HepG2 (cell line): ENCODE results near the gene CHST11. TPM values are rescaled to one million over a fixed set of nuclear protein-coding genes. Genes with fewer than 3 reads are reported as not detected.

Source experiments
- ATAC-seq: fragments of 200-7000 bp; cut with Tn5 transposase; 3 replicates; pipeline ENCODE4 v1.9.1; 2020; ENCODE audit warnings: mild to moderate bottlenecking, moderate library complexity
- BruUV-seq: library from RNA; stranded (reverse); fragments of 400-500 nt; replicated peaks from 2 replicates; lab custom pipeline; 2021; lab: Mats Ljungman, UMichigan
- CTCF ChIA-PET: fragments of 300-600 bp; formaldehyde crosslinking; extraction: SDS; loops from one replicate; lab custom pipeline; 2021; ENCODE audit warnings: low total read pairs, inconsistent platforms, low intra/inter-chr PET ratio; lab: Yijun Ruan, JAX
- POLR2A ChIA-PET: fragments of 350-600 bp; sonication (Branson Sonifier 250); formaldehyde crosslinking; loops from one replicate; lab custom pipeline; 2020; ENCODE audit warnings: antibody characterized with exemption, inconsistent platforms; lab: Yijun Ruan, JAX
- DNase-seq: peaks from one replicate; pipeline ENCODE4 v3.0.0-alpha.2; 2015; ENCODE audit warnings: low spot score
- FAIRE-seq: peaks from 3 replicates; lab custom pipeline; 2011; peaks lifted over from hg19 to GRCh38; lab: Jason Lieb, UNC
- H2AFZ ChIP-seq: one replicate; pipeline ENCODE4 v1.6.1; 2011; ENCODE audit warnings: low read length, inconsistent platforms
- H3K27ac ChIP-seq: fragments of 300-600 bp; 3 replicates; pipeline ENCODE4 v1.8.0; 2011; ENCODE audit warnings: mixed run types, mild to moderate bottlenecking, mixed read lengths, low read length, inconsistent platforms; ENCODE audit not compliant: insufficient read depth; ENCODE audit errors: extremely low read length
- H3K27me3 ChIP-seq, 2 experiments: fragments of 200-600 bp in 1 of 2; 2 replicates in 1 of 2; 3 replicates in 1 of 2; pipeline versions ENCODE4 v1.6.0 to v1.8.0; 2011; ENCODE audit warnings: low read length in 2 of 2, mild to moderate bottlenecking in 2 of 2, moderate library complexity in 2 of 2, inconsistent platforms in 1 of 2; ENCODE audit not compliant: insufficient read depth in 2 of 2, control insufficient read depth in 1 of 2
- H3K36me3 ChIP-seq, 2 experiments: fragments of 200-600 bp in 1 of 2; replicated peaks in 1 of 2; 2 replicates in 1 of 2; 3 replicates in 1 of 2; pipeline versions ENCODE4 v1.5.1 to v1.8.0; 2011; ENCODE audit warnings: low read length in 2 of 2, inconsistent platforms in 1 of 2; ENCODE audit not compliant: insufficient read depth in 2 of 2, control insufficient read depth in 1 of 2
- H3K4me1 ChIP-seq: 2 replicates; pipeline ENCODE4 v1.5.1; 2012; ENCODE audit warnings: low read length, inconsistent platforms; ENCODE audit not compliant: insufficient read depth
- H3K4me2 ChIP-seq: 2 replicates; pipeline ENCODE4 v1.6.0; 2011; ENCODE audit warnings: low read depth, low read length, inconsistent platforms
- H3K4me3 ChIP-seq, 3 experiments: fragments of 200-600 bp in 1 of 3; sonication (generic), shearing (Covaris generic) in 1 of 3; replicated peaks in 1 of 3; 2 replicates each; pipeline ENCODE4 v1.5.1; 2011 to 2016; ENCODE audit warnings: low read length in 3 of 3, inconsistent platforms in 2 of 3, low read depth in 2 of 3, mild to moderate bottlenecking in 2 of 3, control low read depth in 1 of 3, mixed read lengths in 1 of 3; ENCODE audit not compliant: insufficient read depth in 1 of 3
- H3K79me2 ChIP-seq: one replicate; pipeline ENCODE4 v1.6.1; 2011; ENCODE audit warnings: low read length, inconsistent platforms; ENCODE audit not compliant: insufficient read depth
- H3K9ac ChIP-seq: 2 replicates; pipeline ENCODE4 v1.6.0; 2011; ENCODE audit warnings: mild to moderate bottlenecking, low read depth, low read length, inconsistent platforms; ENCODE audit not compliant: insufficient read depth
- H3K9me3 ChIP-seq: 2 replicates; pipeline ENCODE4 v1.5.1; 2012; ENCODE audit warnings: mild to moderate bottlenecking, low read length
- H4K20me1 ChIP-seq: 2 replicates; pipeline ENCODE4 v1.6.0; 2011; ENCODE audit warnings: inconsistent platforms, mild to moderate bottlenecking, low read length, moderate library complexity; ENCODE audit not compliant: insufficient read depth
- BCL6 ChIP-seq: IDR thresholded peaks from 2 replicates; pipeline ENCODE4 v1.6.1; 2016; ENCODE audit warnings: missing genetic modification reagents, missing compliant biosample characterization
- CBX1 ChIP-seq: IDR thresholded peaks from one replicate; pipeline ENCODE4 v1.6.1; 2016; ENCODE audit warnings: antibody characterized with exemption, low read depth
- MAFG ChIP-seq: sonication (generic); formaldehyde crosslinking; IDR thresholded peaks from 2 replicates; pipeline ENCODE4 v1.5.1; 2020; ENCODE audit warnings: mild to moderate bottlenecking, missing genetic modification reagents
- NR1H2 ChIP-seq: sonication (generic); formaldehyde crosslinking; IDR thresholded peaks from 2 replicates; pipeline ENCODE4 v1.8.1; 2022; ENCODE audit warnings: low read depth, missing genetic modification reagents, borderline replicate concordance
- SNAI1 ChIP-seq: sonication (generic); formaldehyde crosslinking; IDR thresholded peaks from 2 replicates; pipeline ENCODE4 v1.5.0; 2020; ENCODE audit warnings: mild to moderate bottlenecking, missing genetic modification reagents, borderline replicate concordance
- TGIF2 ChIP-seq: IDR thresholded peaks from 2 replicates; pipeline ENCODE4 v1.6.1; 2016; ENCODE audit warnings: control low read depth, missing compliant biosample characterization
- ZNF124 ChIP-seq: sonication (generic); formaldehyde crosslinking; IDR thresholded peaks from 2 replicates; pipeline ENCODE4 v1.4.0; 2020; ENCODE audit warnings: missing genetic modification reagents
- ZNF264 ChIP-seq: sonication (generic); formaldehyde crosslinking; IDR thresholded peaks from 2 replicates; pipeline ENCODE4 v1.4.0; 2020; ENCODE audit warnings: missing genetic modification reagents
- ZNF7 ChIP-seq: IDR thresholded peaks from 2 replicates; pipeline ENCODE4 v1.6.1; 2016; ENCODE audit warnings: missing biosample characterization, missing genetic modification reagents
- WGBS: methylation state at CpG from one replicate; pipeline ENCODE4 v1.1.6; 2017; ENCODE audit warnings: low lambda C conversion rate; 5-methylcytosine and 5-hydroxymethylcytosine counted together
- in situ Hi-C: cut with HindIII; loops from 2 replicates; pipeline ENCODE4 v1.10.0; 2017; ENCODE audit warnings: low pct_unique_long_range_greater_than_20kb; ENCODE audit not compliant: extremely low pct_ligation_motif_present
- intact Hi-C: fragments of 100-400 bp; cut with micrococcal nuclease; formaldehyde crosslinking; loops from one replicate; pipeline ENCODE4 v1.10.0; 2022; ENCODE audit not compliant: unreplicated experiment
- polyA plus RNA-seq, 8 experiments: library from polyadenylated mRNA; depleted of rRNA in 3 of 8; stranded (reverse) in 7 of 8; unstranded in 1 of 8; fragments of >200 nt; fragmentation: Illumina TruSeq in 4 of 8; extraction: Trizol in 4 of 8; gene quantifications; 2 replicates each; pipeline versions ENCODE4 v1.2.1 to v1.2.3, GENCODE V29; 2011 to 2016; ENCODE audit warnings: low read depth in 4 of 8, missing spikeins in 1 of 8, mixed read lengths in 1 of 8; ENCODE audit not compliant: insufficient read depth in 1 of 8
- total RNA-seq, 5 experiments: library from RNA; depleted of rRNA; stranded (reverse); fragments of >200 nt; fragmentation: Illumina TruSeq; extraction: Trizol; gene quantifications; 2 replicates each; pipeline ENCODE4 v1.2.3, GENCODE V29; 2016; ENCODE audit warnings: low read depth in 1 of 5

CHST11 gene
- total and polyA plus RNA-seq, 2 of the 13 experiments (the other 11 are each of a cell fraction or from before 2014, with no cell fraction given): 0.15 TPM; not detected in 1

DNA sequence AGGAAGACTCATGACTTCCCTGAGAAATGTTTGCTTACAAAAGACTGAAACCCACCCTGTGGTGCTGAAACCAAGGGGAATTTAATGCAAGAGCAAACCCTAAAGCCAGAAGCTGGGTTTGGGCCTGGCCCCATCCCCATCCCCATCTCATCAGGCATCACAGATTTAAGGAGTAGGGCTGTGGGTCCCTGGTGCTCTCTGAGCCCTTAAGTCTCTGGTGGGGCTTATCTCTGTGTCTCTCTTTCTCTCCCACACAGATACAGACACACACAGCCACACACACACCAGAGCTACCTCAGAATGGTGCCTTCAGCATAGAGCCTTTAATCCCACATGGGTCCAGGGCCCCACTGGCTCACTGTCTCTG is 264.3 kb downstream of the CHST11 start:
- FAIRE-seq (no peak), DNase-seq (no peak), ATAC-seq (no peak)
- H3K79me2 ChIP-seq: no peaks in the 10 kb centered on the region
- no peak overlapping the region for H3K4me3 ChIP-seq
- in situ Hi-C loops: no loop called here
- H3K27ac ChIP-seq: no peak overlapping the region
- TF ChIP-seq BCL6 (CRISPR knock-in tag): no peak
- TF ChIP-seq ZNF264 (CRISPR knock-in tag): no peak
- no peak for TF ChIP-seq CBX1
- TF ChIP-seq MAFG: no peak
- TF ChIP-seq ZNF7: no peak
- TF ChIP-seq TGIF2: no peak
- CTCF ChIA-PET: no interaction called here
- no peaks in the 10 kb centered on the region for H4K20me1 ChIP-seq
- POLR2A ChIA-PET: no interaction called here
- no peaks in the 10 kb centered on the region for H3K36me3 ChIP-seq
- H2AFZ ChIP-seq: no peak overlapping the region
- H3K4me1 ChIP-seq: no peaks in the 10 kb centered on the region
- no peak overlapping the region for H3K9ac ChIP-seq
- H3K4me2 ChIP-seq: no peak overlapping the region
- no TSS peak for BruUV-seq
- H3K9me3 ChIP-seq: no peaks in the 10 kb centered on the region
- intact Hi-C loops: no loop called here
- peaks cover 12 to 61% of the 10 kb centered on the region in 2 experiments for H3K27me3 ChIP-seq

- intact Hi-C loops: no loop called here
- POLR2A ChIA-PET: no interaction called here
- peaks cover 12 to 61% of the 10 kb centered on the region in 2 experiments for H3K27me3 ChIP-seq
- no peak for TF ChIP-seq SNAI1 (CRISPR knock-in tag)
- TF ChIP-seq NR1H2: no peak
- no peak for TF ChIP-seq ZNF124 (CRISPR knock-in tag)
- in situ Hi-C loops: no loop called here
- ATAC-seq: no peak
- 35% methylated on average over 4 of the region's 6 CpGs for WGBS
- no peaks in the 10 kb centered on the region for H4K20me1 ChIP-seq
- no peak overlapping the region for H2AFZ ChIP-seq
- CTCF ChIA-PET: no interaction called here
- no TSS peak for BruUV-seq
- H3K4me2 ChIP-seq: no peak overlapping the region
- no peak overlapping the region for H3K27ac ChIP-seq
- no peaks in the 10 kb centered on the region for H3K79me2 ChIP-seq
- no peak for FAIRE-seq
- H3K9me3 ChIP-seq: no peaks in the 10 kb centered on the region
- no peak for DNase-seq
- no peak overlapping the region for H3K4me3 ChIP-seq
- H3K4me1 ChIP-seq: no peaks in the 10 kb centered on the region
- H3K36me3 ChIP-seq: no peaks in the 10 kb centered on the region
- no peak overlapping the region for H3K9ac ChIP-seq
Observed at GRCh38 chr12:104721936-104722335, 265.2 kb downstream of the CHST11 start.
